PC-9 (cell line): ENCODE data around the gene TMTC2.

Experiments used
- EZH2 ChIP-seq: fragments of 200-600 bp; sonication (generic); IDR thresholded peaks from 2 replicates; pipeline ENCODE4 v1.8.0; 2017; ENCODE audit warnings: antibody characterized with exemption, low read depth
- TF ChIP-seq, protein P1 (sequence below): fragments of 200-600 bp; sonication (generic); conservative IDR thresholded peaks from 2 replicates; pipeline ENCODE4 v1.6.1; 2017; ENCODE audit warnings: mixed run types, antibody characterized with exemption, mild to moderate bottlenecking, moderate library complexity

DNA sequence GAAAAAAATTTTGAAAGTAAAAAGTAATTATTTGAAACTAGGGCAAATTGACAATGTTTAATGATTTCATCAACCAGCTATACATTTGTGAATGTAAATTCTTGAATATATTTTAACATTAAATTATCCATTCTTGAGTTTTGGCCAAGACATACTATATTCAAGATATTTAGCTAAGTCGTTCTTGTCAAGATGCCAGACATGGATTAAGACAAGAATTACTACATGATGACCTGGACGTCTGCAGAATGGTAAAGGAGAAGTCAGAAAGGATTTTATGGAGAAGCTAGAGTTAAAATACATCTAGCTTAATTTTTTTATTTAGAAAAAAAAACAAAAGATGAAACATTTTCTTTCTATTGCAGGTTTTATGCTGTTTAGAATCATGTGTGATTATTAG is 255.8 kb downstream of the TMTC2 start:
- TF ChIP-seq, protein P1, sequence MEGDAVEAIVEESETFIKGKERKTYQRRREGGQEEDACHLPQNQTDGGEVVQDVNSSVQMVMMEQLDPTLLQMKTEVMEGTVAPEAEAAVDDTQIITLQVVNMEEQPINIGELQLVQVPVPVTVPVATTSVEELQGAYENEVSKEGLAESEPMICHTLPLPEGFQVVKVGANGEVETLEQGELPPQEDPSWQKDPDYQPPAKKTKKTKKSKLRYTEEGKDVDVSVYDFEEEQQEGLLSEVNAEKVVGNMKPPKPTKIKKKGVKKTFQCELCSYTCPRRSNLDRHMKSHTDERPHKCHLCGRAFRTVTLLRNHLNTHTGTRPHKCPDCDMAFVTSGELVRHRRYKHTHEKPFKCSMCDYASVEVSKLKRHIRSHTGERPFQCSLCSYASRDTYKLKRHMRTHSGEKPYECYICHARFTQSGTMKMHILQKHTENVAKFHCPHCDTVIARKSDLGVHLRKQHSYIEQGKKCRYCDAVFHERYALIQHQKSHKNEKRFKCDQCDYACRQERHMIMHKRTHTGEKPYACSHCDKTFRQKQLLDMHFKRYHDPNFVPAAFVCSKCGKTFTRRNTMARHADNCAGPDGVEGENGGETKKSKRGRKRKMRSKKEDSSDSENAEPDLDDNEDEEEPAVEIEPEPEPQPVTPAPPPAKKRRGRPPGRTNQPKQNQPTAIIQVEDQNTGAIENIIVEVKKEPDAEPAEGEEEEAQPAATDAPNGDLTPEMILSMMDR = no peak
- no peak for TF ChIP-seq EZH2
